HepG2 (cell line): ENCODE data around the gene TRPC3. TPM values are rescaled to one million over a fixed set of nuclear protein-coding genes. Genes with fewer than 3 reads are reported as not detected.

ENCODE experiments used
- ATAC-seq: fragments of 200-7000 bp; cut with Tn5 transposase; 3 replicates; pipeline ENCODE4 v1.9.1; 2020; ENCODE audit warnings: mild to moderate bottlenecking, moderate library complexity
- BruUV-seq: library from RNA; stranded (reverse); fragments of 400-500 nt; replicated peaks from 2 replicates; lab custom pipeline; 2021; lab: Mats Ljungman, UMichigan
- CTCF ChIA-PET: fragments of 300-600 bp; formaldehyde crosslinking; extraction: SDS; loops from one replicate; lab custom pipeline; 2021; ENCODE audit warnings: low total read pairs, inconsistent platforms, low intra/inter-chr PET ratio; lab: Yijun Ruan, JAX
- POLR2A ChIA-PET: fragments of 350-600 bp; sonication (Branson Sonifier 250); formaldehyde crosslinking; loops from one replicate; lab custom pipeline; 2020; ENCODE audit warnings: antibody characterized with exemption, inconsistent platforms; lab: Yijun Ruan, JAX
- DNase-seq: peaks from one replicate; pipeline ENCODE4 v3.0.0-alpha.2; 2015; ENCODE audit warnings: low spot score
- FAIRE-seq: peaks from 3 replicates; lab custom pipeline; 2011; peaks lifted over from hg19 to GRCh38; lab: Jason Lieb, UNC
- H2AFZ ChIP-seq: one replicate; pipeline ENCODE4 v1.6.1; 2011; ENCODE audit warnings: low read length, inconsistent platforms
- H3K27ac ChIP-seq: fragments of 300-600 bp; 3 replicates; pipeline ENCODE4 v1.8.0; 2011; ENCODE audit warnings: mixed run types, mild to moderate bottlenecking, mixed read lengths, low read length, inconsistent platforms; ENCODE audit not compliant: insufficient read depth; ENCODE audit errors: extremely low read length
- H3K27me3 ChIP-seq, 2 experiments: fragments of 200-600 bp in 1 of 2; 2 replicates in 1 of 2; 3 replicates in 1 of 2; pipeline versions ENCODE4 v1.6.0 to v1.8.0; 2011; ENCODE audit warnings: low read length in 2 of 2, mild to moderate bottlenecking in 2 of 2, moderate library complexity in 2 of 2, inconsistent platforms in 1 of 2; ENCODE audit not compliant: insufficient read depth in 2 of 2, control insufficient read depth in 1 of 2
- H3K36me3 ChIP-seq, 2 experiments: fragments of 200-600 bp in 1 of 2; replicated peaks in 1 of 2; 2 replicates in 1 of 2; 3 replicates in 1 of 2; pipeline versions ENCODE4 v1.5.1 to v1.8.0; 2011; ENCODE audit warnings: low read length in 2 of 2, inconsistent platforms in 1 of 2; ENCODE audit not compliant: insufficient read depth in 2 of 2, control insufficient read depth in 1 of 2
- H3K4me1 ChIP-seq: 2 replicates; pipeline ENCODE4 v1.5.1; 2012; ENCODE audit warnings: low read length, inconsistent platforms; ENCODE audit not compliant: insufficient read depth
- H3K4me2 ChIP-seq: 2 replicates; pipeline ENCODE4 v1.6.0; 2011; ENCODE audit warnings: low read depth, low read length, inconsistent platforms
- H3K4me3 ChIP-seq, 3 experiments: fragments of 200-600 bp in 1 of 3; sonication (generic), shearing (Covaris generic) in 1 of 3; replicated peaks in 1 of 3; 2 replicates each; pipeline ENCODE4 v1.5.1; 2011 to 2016; ENCODE audit warnings: low read length in 3 of 3, inconsistent platforms in 2 of 3, low read depth in 2 of 3, mild to moderate bottlenecking in 2 of 3, control low read depth in 1 of 3, mixed read lengths in 1 of 3; ENCODE audit not compliant: insufficient read depth in 1 of 3
- H3K79me2 ChIP-seq: one replicate; pipeline ENCODE4 v1.6.1; 2011; ENCODE audit warnings: low read length, inconsistent platforms; ENCODE audit not compliant: insufficient read depth
- H3K9ac ChIP-seq: 2 replicates; pipeline ENCODE4 v1.6.0; 2011; ENCODE audit warnings: mild to moderate bottlenecking, low read depth, low read length, inconsistent platforms; ENCODE audit not compliant: insufficient read depth
- H3K9me3 ChIP-seq: 2 replicates; pipeline ENCODE4 v1.5.1; 2012; ENCODE audit warnings: mild to moderate bottlenecking, low read length
- H4K20me1 ChIP-seq: 2 replicates; pipeline ENCODE4 v1.6.0; 2011; ENCODE audit warnings: inconsistent platforms, mild to moderate bottlenecking, low read length, moderate library complexity; ENCODE audit not compliant: insufficient read depth
- ARNT2 ChIP-seq: sonication (generic); formaldehyde crosslinking; IDR thresholded peaks from 2 replicates; pipeline ENCODE4 v1.8.0; 2022; ENCODE audit warnings: mild to moderate bottlenecking, low read depth, missing genetic modification reagents, moderate library complexity
- GABPA ChIP-seq, 2 experiments: IDR thresholded peaks; 2 replicates each; pipeline ENCODE4 v1.6.1; 2011 to 2016; ENCODE audit warnings: low read depth in 2 of 2, low read length in 1 of 2, missing biosample characterization in 1 of 2, missing genetic modification characterization in 1 of 2
- HES4 ChIP-seq: sonication (generic); formaldehyde crosslinking; IDR thresholded peaks from 2 replicates; pipeline ENCODE4 v1.9.0; 2021; ENCODE audit warnings: mild to moderate bottlenecking, missing genetic modification reagents, borderline replicate concordance
- ISL2 ChIP-seq: sonication (generic); formaldehyde crosslinking; IDR thresholded peaks from 2 replicates; pipeline ENCODE4 v1.5.0; 2020; ENCODE audit warnings: missing genetic modification reagents
- MXD4 ChIP-seq: IDR thresholded peaks from 2 replicates; pipeline ENCODE4 v1.6.1; 2016; ENCODE audit warnings: mild to moderate bottlenecking, missing biosample characterization, missing genetic modification reagents
- NFYC ChIP-seq: IDR thresholded peaks from 2 replicates; pipeline ENCODE4 v1.6.1; 2016; ENCODE audit warnings: missing genetic modification reagents, missing compliant biosample characterization
- TARDBP ChIP-seq: sonication (generic); formaldehyde crosslinking; IDR thresholded peaks from 2 replicates; pipeline ENCODE4 v1.8.0; 2022; ENCODE audit warnings: mild to moderate bottlenecking, missing genetic modification reagents
- ZBTB7B ChIP-seq: sonication (generic); formaldehyde crosslinking; IDR thresholded peaks from 2 replicates; pipeline ENCODE4 v1.4.0; 2020; ENCODE audit warnings: missing genetic modification reagents
- ZFP82 ChIP-seq: sonication (generic); formaldehyde crosslinking; IDR thresholded peaks from 2 replicates; pipeline ENCODE4 v1.5.1; 2020; ENCODE audit warnings: mild to moderate bottlenecking, missing genetic modification reagents, borderline replicate concordance
- ZFYVE20 ChIP-seq: sonication (generic); formaldehyde crosslinking; IDR thresholded peaks from 2 replicates; pipeline ENCODE4 v1.8.0; 2023; ENCODE audit warnings: low read depth, mild to moderate bottlenecking, moderate library complexity, missing genetic modification reagents, borderline replicate concordance
- ZNF354B ChIP-seq: sonication (generic); formaldehyde crosslinking; IDR thresholded peaks from 2 replicates; pipeline ENCODE4 v1.8.0; 2022; ENCODE audit warnings: mild to moderate bottlenecking, missing genetic modification reagents
- ZNF367 ChIP-seq: sonication (generic); formaldehyde crosslinking; IDR thresholded peaks from 2 replicates; pipeline ENCODE4 v1.4.0; 2020; ENCODE audit warnings: missing genetic modification reagents, borderline replicate concordance
- ZNF484 ChIP-seq: sonication (generic); formaldehyde crosslinking; IDR thresholded peaks from 2 replicates; pipeline ENCODE4 v1.5.1; 2020; ENCODE audit warnings: mild to moderate bottlenecking, low read depth, missing genetic modification reagents, borderline replicate concordance
- ZNF501 ChIP-seq: sonication (generic); formaldehyde crosslinking; IDR thresholded peaks from 2 replicates; pipeline ENCODE4 v1.5.1; 2020; ENCODE audit warnings: mild to moderate bottlenecking, moderate library complexity, missing genetic modification reagents
- ZNF670 ChIP-seq: sonication (generic); formaldehyde crosslinking; IDR thresholded peaks from 2 replicates; pipeline ENCODE4 v1.8.0; 2022; ENCODE audit warnings: mild to moderate bottlenecking, missing genetic modification reagents, borderline replicate concordance
- ZNF761 ChIP-seq: sonication (generic); formaldehyde crosslinking; conservative IDR thresholded peaks from 2 replicates; pipeline ENCODE4 v1.4.0; 2020; ENCODE audit warnings: mild to moderate bottlenecking, missing genetic modification reagents
- in situ Hi-C: cut with HindIII; loops from 2 replicates; pipeline ENCODE4 v1.10.0; 2017; ENCODE audit warnings: low pct_unique_long_range_greater_than_20kb; ENCODE audit not compliant: extremely low pct_ligation_motif_present
- intact Hi-C: fragments of 100-400 bp; cut with micrococcal nuclease; formaldehyde crosslinking; loops from one replicate; pipeline ENCODE4 v1.10.0; 2022; ENCODE audit not compliant: unreplicated experiment
- polyA plus RNA-seq, 8 experiments: library from polyadenylated mRNA; depleted of rRNA in 3 of 8; stranded (reverse) in 7 of 8; unstranded in 1 of 8; fragments of >200 nt; fragmentation: Illumina TruSeq in 4 of 8; extraction: Trizol in 4 of 8; gene quantifications; 2 replicates each; pipeline versions ENCODE4 v1.2.1 to v1.2.3, GENCODE V29; 2011 to 2016; ENCODE audit warnings: low read depth in 4 of 8, missing spikeins in 1 of 8, mixed read lengths in 1 of 8; ENCODE audit not compliant: insufficient read depth in 1 of 8
- total RNA-seq, 5 experiments: library from RNA; depleted of rRNA; stranded (reverse); fragments of >200 nt; fragmentation: Illumina TruSeq; extraction: Trizol; gene quantifications; 2 replicates each; pipeline ENCODE4 v1.2.3, GENCODE V29; 2016; ENCODE audit warnings: low read depth in 1 of 5
- TF ChIP-seq, protein P1 (sequence below): sonication (generic); formaldehyde crosslinking; IDR thresholded peaks from 2 replicates; pipeline ENCODE4 v1.8.0; 2022; ENCODE audit warnings: low read depth, missing genetic modification reagents

The TRPC3 gene
- total and polyA plus RNA-seq, 2 of the 13 experiments (the other 11 are each of a cell fraction or from before 2014, with no cell fraction given), result not detected

DNA sequence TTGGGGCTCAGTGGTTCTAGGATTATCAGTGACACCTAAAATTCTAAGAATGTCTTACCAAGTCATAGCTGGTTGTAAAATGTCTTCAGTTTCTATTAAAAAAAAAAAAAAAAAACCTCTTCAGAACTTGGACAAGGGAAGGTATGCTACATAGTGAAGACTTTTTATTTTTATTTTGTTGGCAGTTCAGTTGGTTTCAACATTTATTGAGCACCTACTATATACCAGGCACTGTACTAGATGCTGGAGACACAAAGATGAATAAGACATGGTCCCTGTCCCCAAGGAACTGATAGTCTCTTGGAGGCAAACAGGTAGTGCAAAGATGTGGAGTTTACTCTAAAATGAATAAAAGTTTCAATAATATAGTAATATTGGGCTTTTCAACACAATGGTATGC lies 72.7 kb downstream of the TRPC3 start:
- intact Hi-C loops (no loop called here), in situ Hi-C loops (no loop called here)
- H3K4me1 ChIP-seq, result no peaks in the 10 kb centered on the region
- CTCF ChIA-PET, result no interaction called here
- POLR2A ChIA-PET, result no interaction called here
- no peak overlapping the region for H3K27ac ChIP-seq
- H3K79me2 ChIP-seq, result no peaks in the 10 kb centered on the region
- TF ChIP-seq GABPA (IDR thresholded peaks at IDR 0.05; ENCODE audit: low read depth, low read length), result no peak
- TF ChIP-seq GABPA (CRISPR knock-in tag; IDR thresholded peaks at IDR 0.05; ENCODE audit: low read depth), result no peak
- TF ChIP-seq ISL2 (CRISPR knock-in tag), result no peak
- no peak for TF ChIP-seq ZNF761
- TF ChIP-seq ZNF484 (CRISPR knock-in tag), result no peak
- TF ChIP-seq ARNT2, result no peak
- TF ChIP-seq, protein P1, sequence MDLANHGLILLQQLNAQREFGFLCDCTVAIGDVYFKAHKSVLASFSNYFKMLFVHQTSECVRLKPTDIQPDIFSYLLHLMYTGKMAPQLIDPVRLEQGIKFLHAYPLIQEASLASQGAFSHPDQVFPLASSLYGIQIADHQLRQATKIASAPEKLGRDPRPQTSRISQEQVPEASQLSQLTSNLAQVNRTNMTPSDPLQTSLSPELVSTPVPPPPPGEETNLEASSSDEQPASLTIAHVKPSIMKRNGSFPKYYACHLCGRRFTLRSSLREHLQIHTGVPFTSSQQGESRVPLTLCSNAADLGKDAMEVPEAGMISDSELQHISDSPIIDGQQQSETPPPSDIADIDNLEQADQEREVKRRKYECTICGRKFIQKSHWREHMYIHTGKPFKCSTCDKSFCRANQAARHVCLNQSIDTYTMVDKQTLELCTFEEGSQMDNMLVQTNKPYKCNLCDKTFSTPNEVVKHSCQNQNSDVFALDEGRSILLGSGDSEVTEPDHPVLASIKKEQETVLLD, result no peak
- TF ChIP-seq ZNF670 (CRISPR knock-in tag), result no peak
- no peak for TF ChIP-seq NFYC (CRISPR knock-in tag)
- TF ChIP-seq ZNF501 (CRISPR knock-in tag), result no peak
- no peak for TF ChIP-seq TARDBP
- TF ChIP-seq HES4, result no peak
- no peak for TF ChIP-seq ZNF354B (CRISPR knock-in tag)
- no peak for TF ChIP-seq ZNF367 (CRISPR knock-in tag)
- no peak for TF ChIP-seq ZFYVE20
- TF ChIP-seq ZFP82, result no peak
- no peak for TF ChIP-seq MXD4 (CRISPR knock-in tag)
- TF ChIP-seq ZBTB7B (CRISPR knock-in tag), result no peak
- BruUV-seq, result no TSS peak
- H3K4me3 ChIP-seq, result no peak overlapping the region
- no peak overlapping the region for H3K4me2 ChIP-seq
- H3K9me3 ChIP-seq, result no peaks in the 10 kb centered on the region
- H4K20me1 ChIP-seq, result no peaks in the 10 kb centered on the region
- H2AFZ ChIP-seq, result no peak overlapping the region
- FAIRE-seq (no peak), DNase-seq (no peak), ATAC-seq (no peak)
- H3K36me3 ChIP-seq, result no peaks in the 10 kb centered on the region
- 0 out of 5 replicates have a peak, but pooled peaks cover 0 to 5% of the 10 kb centered on the region in 2 experiments for H3K27me3 ChIP-seq
- H3K9ac ChIP-seq, result no peak overlapping the region
